Measurements from ENCODE around the gene TAS2R60. TPM values are rescaled to one million over a fixed set of nuclear protein-coding genes. Genes with fewer than 3 reads are reported as not detected.

TAS2R60 gene
- total RNA-seq, 1 donor from 2014 or later: not detected

Other genes with a start within 250 kb of the TAS2R60 start
- gene TAS2R40, start 221.4 kb upstream of the TAS2R60 start, total RNA-seq: not detected in 2 replicates
- 97.5 and 102 TPM in 2 replicates for gene GSTK1, start 180.0 kb upstream of the TAS2R60 start, total RNA-seq
- gene TMEM139, start 158.5 kb upstream of the TAS2R60 start, total RNA-seq: 0.20 TPM in 1 of 2 replicates, not detected in the other
- gene CASP2, start 155.1 kb upstream of the TAS2R60 start, total RNA-seq: 32.6 and 38.0 TPM in 2 replicates
- not detected in 2 replicates for gene CLCN1, start 127.3 kb upstream of the TAS2R60 start, total RNA-seq
- gene FAM131B, start 80.7 kb upstream of the TAS2R60 start, total RNA-seq: 7.6 and 8.0 TPM in 2 replicates
- gene ZYX, start 62.1 kb upstream of the TAS2R60 start, total RNA-seq: 477 and 523 TPM in 2 replicates
- 0.96 and 2.6 TPM in 2 replicates for gene EPHA1, start 34.6 kb upstream of the TAS2R60 start, total RNA-seq
- not detected in 2 replicates for gene TAS2R41, start 34.4 kb downstream of the TAS2R60 start, total RNA-seq
- 0.26 TPM in 1 of 2 replicates, not detected in the other for gene CTAGE15, start 128.3 kb downstream of the TAS2R60 start, total RNA-seq
- 1.9 and 2.0 TPM in 2 replicates for gene TCAF2, start 177.5 kb downstream of the TAS2R60 start, total RNA-seq